Liver (tissue), 9 donors: ENCODE results near the gene WWC2. TPM values are rescaled to one million over a fixed set of nuclear protein-coding genes. Genes with fewer than 3 reads are reported as not detected.

Experiments used
- DNase-seq: peaks from one replicate; pipeline ENCODE4 v3.0.0-alpha.2; 2017; ENCODE audit warnings: low spot score
- H3K27ac ChIP-seq, 2 donors: one replicate each; pipeline ENCODE4 v1.7.0; 2013; ENCODE audit warnings: inconsistent platforms in 2 of 2, low read length in 2 of 2, control low read depth in 1 of 2, low read depth in 1 of 2, mild to moderate bottlenecking in 1 of 2
- H3K27me3 ChIP-seq, 4 donors: one replicate each; pipeline versions ENCODE4 v1.6.1 to v1.7.0; 2013; ENCODE audit warnings: low read length in 3 of 4, inconsistent platforms in 1 of 4, mild to moderate bottlenecking in 1 of 4, moderate library complexity in 1 of 4; ENCODE audit not compliant: control insufficient read depth in 4 of 4, insufficient read depth in 4 of 4
- H3K36me3 ChIP-seq, 4 donors: one replicate each; pipeline versions ENCODE4 v1.6.1 to v1.7.0; 2013; ENCODE audit warnings: low read length in 3 of 4, mild to moderate bottlenecking in 3 of 4, low read depth in 1 of 4, moderate library complexity in 1 of 4; ENCODE audit not compliant: control insufficient read depth in 4 of 4, insufficient read depth in 3 of 4
- H3K4me1 ChIP-seq, 4 donors: one replicate each; pipeline versions ENCODE4 v1.6.1 to v1.7.0; 2013; ENCODE audit warnings: low read length in 3 of 4, mild to moderate bottlenecking in 3 of 4, moderate library complexity in 1 of 4; ENCODE audit not compliant: control insufficient read depth in 4 of 4, insufficient read depth in 4 of 4
- H3K4me3 ChIP-seq, 3 donors: one replicate each; pipeline versions ENCODE4 v1.6.1 to v1.7.0; 2013; ENCODE audit warnings: low read length in 3 of 3, control low read depth in 1 of 3, low read depth in 1 of 3, mild to moderate bottlenecking in 1 of 3
- H3K9ac ChIP-seq, 2 donors: one replicate each; pipeline ENCODE4 v1.7.0; 2013; ENCODE audit warnings: low read length in 2 of 2, mild to moderate bottlenecking in 2 of 2, moderate library complexity in 2 of 2, control low read depth in 1 of 2, low read depth in 1 of 2
- H3K9me3 ChIP-seq, 4 donors: one replicate each; pipeline versions ENCODE4 v1.6.1 to v1.7.0; 2013; ENCODE audit warnings: low read length in 3 of 4; ENCODE audit not compliant: control insufficient read depth in 4 of 4
- ATF3 ChIP-seq: IDR thresholded peaks from 2 replicates; pipeline ENCODE4 v1.6.1; 2016; ENCODE audit warnings: antibody characterized with exemption
- CTCF ChIP-seq: fragments of 150-350 bp; IDR thresholded peaks from 2 replicates; pipeline ENCODE4 v1.5.1; 2017; ENCODE audit warnings: improper control_type of control experiment, low read depth, low read length; ENCODE audit not compliant: missing input control
- EGR1 ChIP-seq, 2 donors: IDR thresholded peaks; 2 replicates each; pipeline ENCODE4 v1.6.1; 2016 to 2018; ENCODE audit warnings: antibody characterized with exemption in 2 of 2, low read depth in 2 of 2
- FOXA1 ChIP-seq: IDR thresholded peaks from 2 replicates; pipeline ENCODE4 v1.6.1; 2016; ENCODE audit warnings: antibody characterized with exemption
- FOXA2 ChIP-seq: IDR thresholded peaks from 2 replicates; pipeline ENCODE4 v1.6.1; 2016; ENCODE audit warnings: antibody characterized with exemption
- GABPA ChIP-seq, 2 donors: IDR thresholded peaks in 1 of 2; conservative IDR thresholded peaks in 1 of 2; 2 replicates each; pipeline ENCODE4 v1.6.1; 2016; ENCODE audit warnings: antibody characterized with exemption in 2 of 2, mild to moderate bottlenecking in 1 of 2, moderate library complexity in 1 of 2
- HNF4A ChIP-seq, 2 donors: conservative IDR thresholded peaks; 2 replicates each; pipeline ENCODE4 v1.6.1; 2016; ENCODE audit warnings: antibody characterized with exemption in 2 of 2, mild to moderate bottlenecking in 2 of 2
- JUND ChIP-seq, 2 donors: IDR thresholded peaks; 2 replicates each; pipeline ENCODE4 v1.6.1; 2016; ENCODE audit warnings: antibody characterized with exemption in 2 of 2
- MAX ChIP-seq: IDR thresholded peaks from 2 replicates; pipeline ENCODE4 v1.6.1; 2016; ENCODE audit warnings: antibody characterized with exemption
- NR2F2 ChIP-seq: IDR thresholded peaks from 2 replicates; pipeline ENCODE4 v1.6.1; 2016; ENCODE audit warnings: antibody characterized with exemption
- RAD21 ChIP-seq, 2 donors: IDR thresholded peaks; 2 replicates each; pipeline ENCODE4 v1.6.1; 2016; ENCODE audit warnings: antibody characterized with exemption in 2 of 2, mild to moderate bottlenecking in 2 of 2
- REST ChIP-seq: IDR thresholded peaks from 2 replicates; pipeline ENCODE4 v1.6.1; 2016; ENCODE audit warnings: antibody characterized with exemption, mild to moderate bottlenecking
- RXRA ChIP-seq, 2 donors: IDR thresholded peaks; 2 replicates each; pipeline ENCODE4 v1.6.1; 2017 to 2018; ENCODE audit warnings: antibody characterized with exemption in 2 of 2, mild to moderate bottlenecking in 1 of 2
- SP1 ChIP-seq: IDR thresholded peaks from 2 replicates; pipeline ENCODE4 v1.6.1; 2018; ENCODE audit warnings: antibody characterized with exemption, mild to moderate bottlenecking
- TAF1 ChIP-seq: conservative IDR thresholded peaks from 2 replicates; pipeline ENCODE4 v1.6.1; 2016; ENCODE audit warnings: antibody characterized with exemption, mild to moderate bottlenecking
- YY1 ChIP-seq: IDR thresholded peaks from 2 replicates; pipeline ENCODE4 v1.6.1; 2016; ENCODE audit warnings: antibody characterized with exemption, mild to moderate bottlenecking
- WGBS: extraction: QIAGEN DNeasy Blood & Tissue Kit; methylation state at CpG from one replicate; pipeline ENCODE4 v1.1.7; 2013; 5-methylcytosine and 5-hydroxymethylcytosine counted together
- polyA plus RNA-seq, 2 donors: library from polyadenylated mRNA; stranded (reverse) in 1 of 2; unstranded in 1 of 2; fragments of 200-250 nt in 1 of 2; fragments of >200 nt in 1 of 2; fragmentation: Nextera tagmentation in 1 of 2; extraction: Ambion mirVana in 1 of 2; gene quantifications; one replicate each; pipeline versions ENCODE4 v1.2.1 to v1.2.3, GENCODE V29; 2013 to 2015
- total RNA-seq, 2 donors: library from RNA; depleted of rRNA; stranded (reverse); fragments of >200 nt; gene quantifications; one replicate each; pipeline ENCODE4 v1.2.3, GENCODE V29; 2014
- TF ChIP-seq, protein P1 (sequence below): IDR thresholded peaks from 2 replicates; pipeline ENCODE4 v1.6.1; 2016; ENCODE audit warnings: antibody characterized with exemption
- donor health status: healthy.
- donor health status: healthy.
- donor health status: healthy.
- donor health status: healthy.
- donor health status: healthy.

The WWC2 gene
- total and polyA plus RNA-seq, 4 donors = 8.6 to 60.1 (median 13.3) TPM

- TF ChIP-seq FOXA1 = no peak
- TF ChIP-seq SP1 = no peak
- no peak for TF ChIP-seq FOXA2
- TF ChIP-seq RXRA (IDR thresholded peaks at IDR 0.05) = no peak
- TF ChIP-seq YY1 = no peak
- no peak for TF ChIP-seq JUND (IDR thresholded peaks at IDR 0.05)
- no peak for TF ChIP-seq RAD21 (IDR thresholded peaks at IDR 0.05)
- TF ChIP-seq, protein P1, sequence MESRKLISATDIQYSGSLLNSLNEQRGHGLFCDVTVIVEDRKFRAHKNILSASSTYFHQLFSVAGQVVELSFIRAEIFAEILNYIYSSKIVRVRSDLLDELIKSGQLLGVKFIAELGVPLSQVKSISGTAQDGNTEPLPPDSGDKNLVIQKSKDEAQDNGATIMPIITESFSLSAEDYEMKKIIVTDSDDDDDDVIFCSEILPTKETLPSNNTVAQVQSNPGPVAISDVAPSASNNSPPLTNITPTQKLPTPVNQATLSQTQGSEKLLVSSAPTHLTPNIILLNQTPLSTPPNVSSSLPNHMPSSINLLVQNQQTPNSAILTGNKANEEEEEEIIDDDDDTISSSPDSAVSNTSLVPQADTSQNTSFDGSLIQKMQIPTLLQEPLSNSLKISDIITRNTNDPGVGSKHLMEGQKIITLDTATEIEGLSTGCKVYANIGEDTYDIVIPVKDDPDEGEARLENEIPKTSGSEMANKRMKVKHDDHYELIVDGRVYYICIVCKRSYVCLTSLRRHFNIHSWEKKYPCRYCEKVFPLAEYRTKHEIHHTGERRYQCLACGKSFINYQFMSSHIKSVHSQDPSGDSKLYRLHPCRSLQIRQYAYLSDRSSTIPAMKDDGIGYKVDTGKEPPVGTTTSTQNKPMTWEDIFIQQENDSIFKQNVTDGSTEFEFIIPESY = no peak
- no peak for TF ChIP-seq REST
- TF ChIP-seq MAX = no peak
- Histone ChIP-seq H3K27me3 (no peaks in the 10 kb centered on the region), H3K36me3 (no peaks in the 10 kb centered on the region), H3K4me3 (no peak overlapping the region), H3K27ac (no peak overlapping the region), H3K9me3 (no peaks in the 10 kb centered on the region), H3K9ac (no peak overlapping the region), H3K4me1 (peaks cover 5 to 15% (median 12%) of the 10 kb centered on the region in 4 donors)
- 66% methylated on average over 3 of the region's 3 CpGs for WGBS
- no peak for DNase-seq
Observed at GRCh38 chr4:183082053-183082452, 17.0 kb upstream of the WWC2 start.

GRCh38 chr4:183094393-183095198 lies 4.5 kb upstream of the WWC2 start:
- no peak for DNase-seq

More at GRCh38 chr4:183094393-183095198, 4.5 kb upstream of the WWC2 start:
- Histone ChIP-seq H3K4me1 (peaks cover 8 to 27% (median 11%) of the 10 kb centered on the region in 4 donors), H3K9ac (no peak overlapping the region), H3K27ac (no peak overlapping the region), H3K9me3 (no peaks in the 10 kb centered on the region), H3K27me3 (no peaks in the 10 kb centered on the region), H3K36me3 (no peaks in the 10 kb centered on the region), H3K4me3 (no peak overlapping the region)
- TF ChIP-seq TAF1 (no peak), EGR1 (IDR thresholded peaks at IDR 0.05; ENCODE audit: low read depth in 2 of 2) (no peak), GABPA (IDR thresholded peaks at IDR 0.05 in 1 of 2, conservative IDR thresholded peaks at IDR 0.05 in 1 of 2) (no peak), YY1 (no peak), NR2F2 (no peak), FOXA1 (no peak), CTCF (no peak), REST (no peak), RXRA (IDR thresholded peaks at IDR 0.05) (peak in 1 of 2 donors; percentile 6), ATF3 (no peak), HNF4A (conservative IDR thresholded peaks at IDR 0.05) (peak; percentile 25 to 36), JUND (IDR thresholded peaks at IDR 0.05) (no peak)
- TF ChIP-seq, protein P1 = no peak
- WGBS = 38% methylated on average over 6 of the region's 6 CpGs
